ENCODE data around the gene WDR45B.

GRCh38 chr17:82600731-82601446, 47.4 kb downstream of the WDR45B start:
- no peak for TF ChIP-seq CTCF (IDR thresholded peaks at IDR 0.05)
- no peak for TF ChIP-seq EP300 (IDR thresholded peaks at IDR 0.05)
- TF ChIP-seq POLR2AphosphoS5 (IDR thresholded peaks at IDR 0.05): no peak
- TF ChIP-seq POLR2A (IDR thresholded peaks at IDR 0.05): no peak

Measured in sigmoid colon (tissue), 4 donors.